K562 (cell line): ENCODE measurements around the gene CABLES1. TPM values are rescaled to one million over a fixed set of nuclear protein-coding genes. Genes with fewer than 3 reads are reported as not detected.
A peak's percentile ranks its signal among the peaks of the same experiment; 100 is the strongest.

ENCODE experiments used
- ATAC-seq: fragments of 200-7000 bp; cut with Tn5 transposase; 3 replicates; pipeline ENCODE4 v1.9.1; 2020; ENCODE audit warnings: moderate library complexity
- BruUV-seq: library from RNA; stranded (reverse); fragments of 400-500 nt; replicated peaks from 2 replicates; lab custom pipeline; 2021; lab: Mats Ljungman, UMichigan
- CTCF ChIA-PET: fragments of 300-600 bp; formaldehyde crosslinking; extraction: SDS; loops from one replicate; lab custom pipeline; 2021; ENCODE audit warnings: low intra/inter-chr PET ratio; lab: Yijun Ruan, JAX
- POLR2A ChIA-PET: fragments of 300-600, 350-650 bp; sonication (Branson Sonifier 250); formaldehyde crosslinking; extraction: SDS; loops from one replicate; lab custom pipeline; 2021; ENCODE audit warnings: antibody characterized with exemption, inconsistent platforms; lab: Yijun Ruan, JAX
- DNase-seq, 4 experiments: peaks; one replicate each; pipeline versions ENCODE4 v3.0.0 to v3.0.0-alpha.2; 2011 to 2018; ENCODE audit warnings: low spot score in 3 of 4, mixed read lengths in 3 of 4; ENCODE audit errors: extremely low read depth in 1 of 4
- FAIRE-seq: peaks from 2 replicates; lab custom pipeline; 2011; peaks lifted over from hg19 to GRCh38; lab: Jason Lieb, UNC
- H2AFZ ChIP-seq: 2 replicates; pipeline ENCODE4 v1.6.0; 2011; ENCODE audit warnings: low read depth, low read length, control low read depth, inconsistent platforms
- H3K27ac ChIP-seq: fragments of 200-600 bp; 3 replicates; pipeline ENCODE4 v1.8.0; 2011; ENCODE audit warnings: low read depth, mild to moderate bottlenecking, control low read depth, inconsistent platforms, low read length, moderate library complexity, mixed read lengths; ENCODE audit errors: extremely low read depth
- H3K27me3 ChIP-seq, 2 experiments: fragments of 300-600 bp in 1 of 2; 2 replicates in 1 of 2; 3 replicates in 1 of 2; pipeline versions ENCODE4 v1.6.0 to v1.8.0; 2011; ENCODE audit warnings: inconsistent platforms in 2 of 2, low read length in 2 of 2, mild to moderate bottlenecking in 1 of 2, mixed read lengths in 1 of 2, moderate library complexity in 1 of 2; ENCODE audit not compliant: control insufficient read depth in 2 of 2, insufficient read depth in 2 of 2
- H3K36me3 ChIP-seq: fragments of 300-600 bp; 3 replicates; pipeline ENCODE4 v1.8.0; 2011; ENCODE audit warnings: mild to moderate bottlenecking, low read length, inconsistent platforms; ENCODE audit not compliant: control insufficient read depth, insufficient read depth
- H3K4me1 ChIP-seq, 2 experiments: fragments of 200-600 bp in 1 of 2; replicated peaks in 1 of 2; 2 replicates in 1 of 2; 3 replicates in 1 of 2; pipeline versions ENCODE4 v1.5.1 to v1.8.0; 2011; ENCODE audit warnings: inconsistent platforms in 2 of 2, low read length in 2 of 2, mild to moderate bottlenecking in 1 of 2, mixed read lengths in 1 of 2, moderate library complexity in 1 of 2; ENCODE audit not compliant: control insufficient read depth in 2 of 2, insufficient read depth in 2 of 2
- H3K4me2 ChIP-seq: 2 replicates; pipeline ENCODE4 v1.6.1; 2011; ENCODE audit warnings: low read length, control low read depth, inconsistent platforms, mixed read lengths; ENCODE audit not compliant: insufficient read depth
- H3K4me3 ChIP-seq: fragments of 200-600 bp; sonication (generic), shearing (Covaris generic); 2 replicates; pipeline ENCODE4 v1.5.1; 2016; ENCODE audit warnings: control low read depth, inconsistent platforms
- H3K79me2 ChIP-seq: fragments of 200-600 bp; 3 replicates; pipeline ENCODE4 v1.8.0; 2011; ENCODE audit warnings: low read length, inconsistent platforms; ENCODE audit not compliant: control insufficient read depth, insufficient read depth
- H3K9ac ChIP-seq, 2 experiments: 2 replicates each; pipeline versions ENCODE4 v1.6.0 to v1.6.1; 2011; ENCODE audit warnings: low read depth in 2 of 2, low read length in 2 of 2, control low read depth in 1 of 2, inconsistent platforms in 1 of 2, mild to moderate bottlenecking in 1 of 2, mixed read lengths in 1 of 2; ENCODE audit not compliant: insufficient read depth in 1 of 2
- H3K9me1 ChIP-seq: one replicate; pipeline ENCODE4 v1.6.0; 2011; ENCODE audit warnings: inconsistent platforms, mild to moderate bottlenecking, low read length, moderate library complexity; ENCODE audit not compliant: control insufficient read depth, insufficient read depth
- H3K9me3 ChIP-seq: replicated peaks from 2 replicates; pipeline ENCODE4 v1.5.1; 2011; ENCODE audit warnings: low read depth, low read length, inconsistent platforms; ENCODE audit not compliant: control insufficient read depth, insufficient read depth
- H4K20me1 ChIP-seq: replicated peaks from 2 replicates; pipeline ENCODE4 v1.6.1; 2011; ENCODE audit warnings: low read length, inconsistent platforms, mixed read lengths; ENCODE audit not compliant: control insufficient read depth, insufficient read depth
- ADNP ChIP-seq: fragments of 200-800 bp; sonication (Bioruptor generic); IDR thresholded peaks from 2 replicates; pipeline ENCODE4 v1.6.1; 2016; ENCODE audit warnings: missing genetic modification characterization, missing compliant biosample characterization
- BCOR ChIP-seq: fragments of 450-650 bp; IDR thresholded peaks from 2 replicates; pipeline ENCODE4 v1.6.1; 2016
- KDM1A ChIP-seq, 2 experiments: fragments of 450-650 bp; IDR thresholded peaks; 2 replicates each; pipeline ENCODE4 v1.6.1; 2016; ENCODE audit warnings: mild to moderate bottlenecking in 2 of 2
- RBM25 ChIP-seq: fragments of 200-400 bp; formaldehyde crosslinking; IDR thresholded peaks from 2 replicates; pipeline ENCODE4 v1.6.1; 2018; ENCODE audit warnings: low read length, low read depth, moderate library complexity; ENCODE audit not compliant: severe bottlenecking
- RFX5 ChIP-seq: IDR thresholded peaks from 2 replicates; pipeline ENCODE4 v1.6.1; 2011; ENCODE audit warnings: low read depth, mild to moderate bottlenecking, improper control_type of control experiment, low read length
- WGBS: fragments of 100-300 bp; shearing (Covaris generic); methylation state at CpG from one replicate; pipeline ENCODE4 v1.1.6; 2016; ENCODE audit warnings: low coverage, mixed read lengths; ENCODE audit not compliant: insufficient coverage; ENCODE audit errors: missing lambda C conversion rate; 5-methylcytosine and 5-hydroxymethylcytosine counted together
- in situ Hi-C: fragments of 300-500 bp; cut with MboI; formaldehyde crosslinking; loops from 4 replicates; pipeline ENCODE4 v1.15.0; 2018; ENCODE audit warnings: inconsistent platforms, mixed read lengths
- intact Hi-C: fragments of 100-400 bp; cut with micrococcal nuclease; formaldehyde crosslinking; loops from 2 replicates; pipeline ENCODE4 v1.14.2; 2022
- polyA plus RNA-seq, 8 experiments: library from polyadenylated mRNA; depleted of rRNA in 4 of 8; stranded (reverse) in 5 of 8; unstranded in 3 of 8; fragments of >200 nt; fragmentation: Nextera tagmentation in 2 of 8; fragmentation: Illumina TruSeq in 1 of 8; extraction: Ambion mirVana in 2 of 8; extraction: Trizol in 1 of 8; gene quantifications; 2 replicates each; pipeline versions ENCODE4 v1.2.1 to v1.2.3, GENCODE V29; 2011 to 2014; ENCODE audit warnings: inconsistent platforms in 1 of 8, missing spikeins in 1 of 8
- total RNA-seq, 7 experiments: library from RNA; depleted of rRNA in 6 of 7; stranded (reverse); fragments of >200 nt in 6 of 7; fragmentation: Illumina TruSeq in 2 of 7; extraction: Trizol in 2 of 7; gene quantifications; 2 replicates each; pipeline versions ENCODE4 v1.2.1 to v1.2.3, GENCODE V29; 2011 to 2021; ENCODE audit warnings: low replicate concordance in 1 of 7

Gene CABLES1
- total and polyA plus RNA-seq, 9 of the 15 experiments (the other 6 are each of a cell fraction or from before 2014, with no cell fraction given) = 0.04 to 0.10 (median 0.06) TPM; not detected in 3

GRCh38 chr18:23163786-23164533 is 28.7 kb downstream of the CABLES1 start:
- WGBS = 0% methylated on average over 11 of the region's 11 CpGs

More at GRCh38 chr18:23163786-23164533, 28.7 kb downstream of the CABLES1 start:
- POLR2A ChIA-PET = no interaction called here
- Histone ChIP-seq H3K4me2 (no peak overlapping the region), H3K27ac (no peak overlapping the region), H3K4me3 (no peak overlapping the region), H4K20me1 (no peaks in the 10 kb centered on the region), H3K4me1 (no peaks in the 10 kb centered on the region; a peak in 1 of 5 replicates)
- TF ChIP-seq RBM25 = peak; percentile 94
- peak; percentile 55; the same call in 1 of the 2 replicates for TF ChIP-seq ADNP (tag)
- no peak for TF ChIP-seq KDM1A (IDR thresholded peaks at IDR 0.05)
- no peak for TF ChIP-seq RFX5
- TF ChIP-seq BCOR = peak; percentile 55; the same call in 1 of the 2 replicates
- TF ChIP-seq, all 486 proteins: peak for 3
- ATAC-seq (no peak), FAIRE-seq (no peak), DNase-seq (no peak)
- intact Hi-C loops = no loop called here
- Histone ChIP-seq H3K9me1 (no peaks in the 10 kb centered on the region), H3K27me3 (peaks cover 34 to 42% of the 10 kb centered on the region in 2 experiments), H3K36me3 (no peaks in the 10 kb centered on the region), H3K9me3 (no peaks in the 10 kb centered on the region), H3K79me2 (no peaks in the 10 kb centered on the region), H3K9ac (no peak overlapping the region), H2AFZ (no peak overlapping the region)
- in situ Hi-C loops = no loop called here
- BruUV-seq = no TSS peak
- CTCF ChIA-PET = interaction anchor here (0.5 kb wide), 1 partner anchor 171 kb away, joined by 3 read pairs; no protein-coding TSS in a partner anchor
